Ishikawa (cell line): ENCODE results near the gene CTSZ.

ENCODE experiments used
- CREB1 ChIP-seq: IDR thresholded peaks from 2 replicates; pipeline ENCODE4 v1.6.1; 2012; ENCODE audit warnings: low read depth
- EGR1 ChIP-seq: IDR thresholded peaks from 2 replicates; pipeline ENCODE4 v1.6.1; 2012
- EP300 ChIP-seq: IDR thresholded peaks from 2 replicates; pipeline ENCODE4 v1.6.1; 2012; ENCODE audit warnings: borderline replicate concordance
- MAX ChIP-seq: IDR thresholded peaks from 2 replicates; pipeline ENCODE4 v1.6.1; 2012
- NFIC ChIP-seq: IDR thresholded peaks from 2 replicates; pipeline ENCODE4 v1.6.1; 2012
- RAD21 ChIP-seq: IDR thresholded peaks from 2 replicates; pipeline ENCODE4 v1.6.1; 2012; ENCODE audit warnings: low read depth

- TF ChIP-seq NFIC (no peak), EGR1 (no peak), EP300 (no peak), MAX (no peak), RAD21 (no peak), CREB1 (no peak)
Observed at GRCh38 chr20:58950603-58951002, 56.5 kb downstream of the CTSZ start.
